SK-N-SH (cell line): Measurements from ENCODE around the gene SNRK. TPM values are rescaled to one million over a fixed set of nuclear protein-coding genes. Genes with fewer than 3 reads are reported as not detected.

Source experiments
- CTCF ChIA-PET: fragments of 300-600, 350-600 bp; formaldehyde crosslinking; extraction: SDS; loops from one replicate; lab custom pipeline; 2021; lab: Yijun Ruan, JAX
- POLR2A ChIA-PET: fragments of 350-600 bp; sonication (Branson Sonifier 250); formaldehyde crosslinking; extraction: SDS; loops from one replicate; lab custom pipeline; 2020; ENCODE audit warnings: antibody characterized with exemption, inconsistent platforms; lab: Yijun Ruan, JAX
- DNase-seq: peaks from one replicate; pipeline ENCODE4 v3.0.0; 2012
- H2AFZ ChIP-seq: fragments of 200-600 bp; sonication (generic); 2 replicates; pipeline ENCODE4 v1.8.1; 2016; ENCODE audit warnings: antibody characterized with exemption, mild to moderate bottlenecking, low read depth
- H3F3A ChIP-seq: fragments of 200-600 bp; sonication (generic); replicated peaks from 2 replicates; pipeline ENCODE3; 2016; ENCODE audit warnings: antibody characterized with exemption, mild to moderate bottlenecking; ENCODE audit not compliant: insufficient read depth
- H3K27ac ChIP-seq, 2 experiments: fragments of 200-500 bp in 1 of 2; fragments of 200-600 bp in 1 of 2; sonication (Bioruptor generic) in 1 of 2; sonication (generic), shearing (Covaris generic) in 1 of 2; 2 replicates each; pipeline versions ENCODE4 v1.5.1 to v1.6.1; 2014 to 2016; ENCODE audit warnings: low read depth in 2 of 2, inconsistent platforms in 1 of 2, low read length in 1 of 2, mild to moderate bottlenecking in 1 of 2, mixed read lengths in 1 of 2
- H3K27me3 ChIP-seq: fragments of 200-600 bp; sonication (generic), shearing (Covaris generic); 2 replicates; pipeline ENCODE4 v1.6.1; 2016; ENCODE audit warnings: mixed run types; ENCODE audit not compliant: insufficient read depth
- H3K36me3 ChIP-seq, 2 experiments: fragments of 200-500 bp in 1 of 2; fragments of 200-600 bp in 1 of 2; sonication (Bioruptor generic) in 1 of 2; sonication (generic) in 1 of 2; replicated peaks in 1 of 2; 2 replicates each; pipeline versions ENCODE3 to v1.5.1; 2014 to 2016; ENCODE audit warnings: low read length in 1 of 2, mild to moderate bottlenecking in 1 of 2; ENCODE audit not compliant: insufficient read depth in 2 of 2, control insufficient read depth in 1 of 2
- H3K4me1 ChIP-seq, 2 experiments: fragments of 200-500 bp in 1 of 2; fragments of 200-600 bp in 1 of 2; sonication (Bioruptor generic) in 1 of 2; sonication (generic), shearing (Covaris generic) in 1 of 2; 2 replicates each; pipeline versions ENCODE4 v1.5.1 to v1.6.1; 2014 to 2016; ENCODE audit warnings: low read depth in 1 of 2, low read length in 1 of 2, mixed run types in 1 of 2; ENCODE audit not compliant: insufficient read depth in 2 of 2, control insufficient read depth in 1 of 2
- H3K4me2 ChIP-seq: fragments of 200-600 bp; sonication (generic), shearing (Covaris generic); 2 replicates; pipeline ENCODE4 v1.6.1; 2017; ENCODE audit warnings: mixed run types
- H3K4me3 ChIP-seq, 2 experiments: fragments of 200-500 bp in 1 of 2; fragments of 200-600 bp in 1 of 2; sonication (Bioruptor generic) in 1 of 2; sonication (generic), shearing (Covaris generic) in 1 of 2; 2 replicates each; pipeline versions ENCODE4 v1.5.1 to v1.8.1; 2014 to 2016; ENCODE audit warnings: low read depth in 2 of 2, inconsistent platforms in 1 of 2, low read length in 1 of 2, mild to moderate bottlenecking in 1 of 2, mixed read lengths in 1 of 2, moderate library complexity in 1 of 2
- H3K79me2 ChIP-seq: fragments of 200-600 bp; sonication (generic); 2 replicates; pipeline ENCODE4 v1.8.1; 2017; ENCODE audit warnings: mild to moderate bottlenecking; ENCODE audit not compliant: insufficient read depth
- H3K9ac ChIP-seq: fragments of 200-600 bp; sonication (generic); 2 replicates; pipeline ENCODE4 v1.6.1; 2017; ENCODE audit warnings: mixed run types
- H3K9me2 ChIP-seq: fragments of 200-600 bp; sonication (generic); 2 replicates; pipeline ENCODE4 v1.6.1; 2017; ENCODE audit warnings: mixed run types
- H3K9me3 ChIP-seq: fragments of 200-600 bp; sonication (generic); 2 replicates; pipeline ENCODE4 v1.6.1; 2017; ENCODE audit warnings: mixed run types, mild to moderate bottlenecking, moderate library complexity
- H4K20me1 ChIP-seq: fragments of 200-600 bp; sonication (generic); 2 replicates; pipeline ENCODE4 v1.6.1; 2017; ENCODE audit warnings: mild to moderate bottlenecking, mixed run types; ENCODE audit not compliant: insufficient read depth
- CTCF ChIP-seq: fragments of 200-600 bp; sonication (generic); IDR thresholded peaks from 2 replicates; pipeline ENCODE4 v1.6.1; 2017; ENCODE audit warnings: antibody characterized with exemption, mild to moderate bottlenecking, moderate library complexity
- ELF1 ChIP-seq: IDR thresholded peaks from 2 replicates; pipeline ENCODE4 v1.4.0; 2012
- EP300 ChIP-seq, 2 experiments: IDR thresholded peaks; 2 replicates each; pipeline versions ENCODE4 v1.4.0 to v1.6.1; 2012; ENCODE audit warnings: borderline replicate concordance in 1 of 2, low read depth in 1 of 2, low read length in 1 of 2
- EZH2phosphoT487 ChIP-seq: fragments of 200-600 bp; sonication (generic); IDR thresholded peaks from 2 replicates; pipeline ENCODE4 v1.6.1; 2017; ENCODE audit warnings: low read depth, mixed run types, mild to moderate bottlenecking, antibody characterized with exemption, moderate library complexity, borderline replicate concordance
- FOSL2 ChIP-seq: IDR thresholded peaks from 2 replicates; pipeline ENCODE4 v1.4.0; 2012; ENCODE audit warnings: low read depth, mild to moderate bottlenecking, moderate library complexity, borderline replicate concordance
- FOXJ3 ChIP-seq: sonication (generic); formaldehyde crosslinking; IDR thresholded peaks from 2 replicates; pipeline ENCODE4 v1.5.1; 2020; ENCODE audit warnings: mild to moderate bottlenecking, missing genetic modification reagents
- GABPA ChIP-seq: IDR thresholded peaks from 2 replicates; pipeline ENCODE4 v1.4.0; 2012; ENCODE audit warnings: low read depth, mild to moderate bottlenecking
- JUND ChIP-seq: IDR thresholded peaks from 2 replicates; pipeline ENCODE4 v1.4.0; 2012
- MAX ChIP-seq: IDR thresholded peaks from 2 replicates; pipeline ENCODE4 v1.4.0; 2012; ENCODE audit warnings: low read depth
- MEF2A ChIP-seq: IDR thresholded peaks from 2 replicates; pipeline ENCODE4 v1.4.0; 2012; ENCODE audit warnings: low read depth, borderline replicate concordance
- MXI1 ChIP-seq: IDR thresholded peaks from 2 replicates; pipeline ENCODE4 v1.6.1; 2012; ENCODE audit warnings: mild to moderate bottlenecking, low read depth, low read length, improper control_type of control experiment
- NFIC ChIP-seq: IDR thresholded peaks from 2 replicates; pipeline ENCODE4 v1.4.0; 2012; ENCODE audit warnings: borderline replicate concordance
- REST ChIP-seq: IDR thresholded peaks from 2 replicates; pipeline ENCODE4 v1.6.1; 2012; ENCODE audit warnings: mild to moderate bottlenecking, low read depth, low read length, moderate library complexity
- RFX5 ChIP-seq: IDR thresholded peaks from 2 replicates; pipeline ENCODE4 v1.6.1; 2012; ENCODE audit warnings: mild to moderate bottlenecking, improper control_type of control experiment, low read length
- RXRA ChIP-seq: IDR thresholded peaks from 2 replicates; pipeline ENCODE4 v1.4.0; 2012; ENCODE audit warnings: low read depth, mild to moderate bottlenecking, borderline replicate concordance
- SIN3A ChIP-seq: IDR thresholded peaks from 2 replicates; pipeline ENCODE4 v1.6.1; 2012; ENCODE audit warnings: low read depth, mild to moderate bottlenecking, low read length, moderate library complexity, borderline replicate concordance
- SMC3 ChIP-seq: IDR thresholded peaks from 2 replicates; pipeline ENCODE4 v1.6.1; 2012; ENCODE audit warnings: low read depth, low read length, improper control_type of control experiment
- TAF1 ChIP-seq: IDR thresholded peaks from 2 replicates; pipeline ENCODE4 v1.6.1; 2012; ENCODE audit warnings: low read depth, mild to moderate bottlenecking, low read length, moderate library complexity, borderline replicate concordance
- YY1 ChIP-seq: IDR thresholded peaks from 2 replicates; pipeline ENCODE4 v1.4.0; 2012; ENCODE audit warnings: low read depth, mild to moderate bottlenecking
- ZBTB33 ChIP-seq: IDR thresholded peaks from 2 replicates; pipeline ENCODE4 v1.4.0; 2012; ENCODE audit warnings: low read depth, borderline replicate concordance
- WGBS: methylation state at CpG from one replicate; pipeline ENCODE4 v1.1.6; 2017; ENCODE audit warnings: low lambda C conversion rate; 5-methylcytosine and 5-hydroxymethylcytosine counted together
- polyA plus RNA-seq, 3 experiments: library from polyadenylated mRNA; depleted of rRNA; stranded (reverse); fragments of >200 nt; gene quantifications; 2 replicates each; pipeline ENCODE4 v1.2.3, GENCODE V29; 2012

The SNRK gene
- polyA plus RNA-seq, 1 of the 3 experiments (the other 2 are of a cell fraction), result 3.6 TPM

- no peaks in the 10 kb centered on the region; a peak in 1 of 4 replicates for H3K4me1 ChIP-seq
- no peaks in the 10 kb centered on the region for H4K20me1 ChIP-seq
- no peaks in the 10 kb centered on the region for H3F3A ChIP-seq
- H3K4me2 ChIP-seq, result no peak overlapping the region
- 35% methylated on average over 2 of the region's 2 CpGs for WGBS
- H3K9ac ChIP-seq, result no peak overlapping the region
- no peak overlapping the region for H3K27ac ChIP-seq
- H2AFZ ChIP-seq, result no peak overlapping the region
- TF ChIP-seq MEF2A (no peak), EZH2phosphoT487 (no peak), ELF1 (no peak), MAX (no peak), SIN3A (no peak), RXRA (no peak), TAF1 (no peak), GABPA (no peak), FOSL2 (no peak), EP300 (IDR thresholded peaks at IDR 0.05; ENCODE audit: borderline replicate concordance in 1 of 2, low read depth in 1 of 2, low read length in 1 of 2) (no peak), CTCF (no peak), NFIC (no peak), JUND (no peak), MXI1 (no peak), REST (no peak), SMC3 (no peak), ZBTB33 (no peak), YY1 (no peak), RFX5 (no peak), FOXJ3 (CRISPR knock-in tag) (no peak)
- DNase-seq, result no peak
- no peaks in the 10 kb centered on the region for H3K79me2 ChIP-seq
- CTCF ChIA-PET, result no interaction called here
- no peak overlapping the region for H3K4me3 ChIP-seq
- H3K36me3 ChIP-seq, result no peaks in the 10 kb centered on the region
- no peaks in the 10 kb centered on the region for H3K9me2 ChIP-seq
- POLR2A ChIA-PET, result no interaction called here
- no peaks in the 10 kb centered on the region; the same call in 1 of the 2 replicates for H3K27me3 ChIP-seq
- no peaks in the 10 kb centered on the region; the same call in 1 of the 2 replicates for H3K9me3 ChIP-seq
Measured at GRCh38 chr3:43246976-43247375, 39.4 kb upstream of the SNRK start.
